Parathyroid adenoma (tissue), 2 donors: ENCODE results near the gene PIK3R6.

Experiments
- H2AFZ ChIP-seq: fragments of 300-600 bp; sonication (generic); one replicate; pipeline ENCODE4 v1.7.0; 2017; ENCODE audit warnings: antibody characterized with exemption, mild to moderate bottlenecking
- H3K27ac ChIP-seq: fragments of 300-600 bp; sonication (generic); one replicate; pipeline ENCODE4 v1.7.0; 2017
- H3K27me3 ChIP-seq: fragments of 300-600 bp; sonication (generic); one replicate; pipeline ENCODE4 v1.7.0; 2017; ENCODE audit warnings: low read length; ENCODE audit not compliant: control insufficient read depth, insufficient read depth
- H3K36me3 ChIP-seq: fragments of 300-600 bp; sonication (generic); one replicate; pipeline ENCODE4 v1.7.0; 2017; ENCODE audit warnings: low read length; ENCODE audit not compliant: control insufficient read depth, insufficient read depth
- H3K4me1 ChIP-seq: fragments of 300-600 bp; sonication (generic); one replicate; pipeline ENCODE4 v1.7.0; 2017; ENCODE audit warnings: control low read depth
- H3K4me2 ChIP-seq: fragments of 300-600 bp; sonication (generic); one replicate; pipeline ENCODE4 v1.7.0; 2017; ENCODE audit warnings: low read length
- H3K4me3 ChIP-seq: fragments of 300-600 bp; sonication (generic); one replicate; pipeline ENCODE4 v1.7.0; 2017; ENCODE audit warnings: low read depth, low read length
- H3K79me2 ChIP-seq: fragments of 300-600 bp; sonication (generic); one replicate; pipeline ENCODE4 v1.7.0; 2017; ENCODE audit warnings: control low read depth
- H3K9ac ChIP-seq: fragments of 300-600 bp; sonication (generic); one replicate; pipeline ENCODE4 v1.7.0; 2017; ENCODE audit warnings: mild to moderate bottlenecking
- H3K9me3 ChIP-seq: fragments of 300-600 bp; sonication (generic); one replicate; pipeline ENCODE4 v1.7.0; 2017; ENCODE audit warnings: low read length; ENCODE audit not compliant: control insufficient read depth
- CTCF ChIP-seq: fragments of 300-600 bp; sonication (generic); IDR thresholded peaks from one replicate; pipeline ENCODE4 v1.7.0; 2017; ENCODE audit warnings: antibody characterized with exemption, mild to moderate bottlenecking
- donor health status: primary hyperparathyroidism.

PIK3R6 gene

GRCh38 chr17:8877984-8878383, 10.5 kb upstream of the PIK3R6 start:
- no peaks in the 10 kb centered on the region for H3K9me3 ChIP-seq
- TF ChIP-seq CTCF: no peak
- no peak overlapping the region for H3K27ac ChIP-seq
- H3K9ac ChIP-seq: no peak overlapping the region
- no peaks in the 10 kb centered on the region for H3K36me3 ChIP-seq
- no peak overlapping the region for H3K4me2 ChIP-seq
- H3K4me1 ChIP-seq: no peaks in the 10 kb centered on the region
- no peaks in the 10 kb centered on the region for H3K79me2 ChIP-seq
- H3K4me3 ChIP-seq: no peak overlapping the region
- no peaks in the 10 kb centered on the region for H3K27me3 ChIP-seq
- H2AFZ ChIP-seq: no peak overlapping the region

GRCh38 chr17:8875957-8876356, 8.5 kb upstream of the PIK3R6 start:
- no peaks in the 10 kb centered on the region for H3K36me3 ChIP-seq
- H3K27me3 ChIP-seq: no peaks in the 10 kb centered on the region
- no peak overlapping the region for H3K4me2 ChIP-seq
- no peak overlapping the region for H3K27ac ChIP-seq
- no peak overlapping the region for H3K9ac ChIP-seq
- H3K79me2 ChIP-seq: no peaks in the 10 kb centered on the region
- TF ChIP-seq CTCF: no peak
- no peak overlapping the region for H3K4me3 ChIP-seq
- H2AFZ ChIP-seq: no peak overlapping the region
- H3K9me3 ChIP-seq: no peaks in the 10 kb centered on the region
- H3K4me1 ChIP-seq: no peaks in the 10 kb centered on the region

- no peak for TF ChIP-seq CTCF
- no peak overlapping the region for H3K4me3 ChIP-seq
- no peak overlapping the region for H3K4me2 ChIP-seq
- H3K9me3 ChIP-seq: no peaks in the 10 kb centered on the region
- H3K36me3 ChIP-seq: no peaks in the 10 kb centered on the region
- H3K4me1 ChIP-seq: no peaks in the 10 kb centered on the region
- H3K9ac ChIP-seq: no peak overlapping the region
- no peaks in the 10 kb centered on the region for H3K27me3 ChIP-seq
- no peak overlapping the region for H2AFZ ChIP-seq
- H3K79me2 ChIP-seq: no peaks in the 10 kb centered on the region
- H3K27ac ChIP-seq: no peak overlapping the region
These were observed 8.0 kb upstream of the PIK3R6 start for GRCh38 chr17:8875436-8875835.

- no peak overlapping the region for H2AFZ ChIP-seq
- no peaks in the 10 kb centered on the region for H3K27me3 ChIP-seq
- H3K4me2 ChIP-seq: no peak overlapping the region
- TF ChIP-seq CTCF: no peak
- no peaks in the 10 kb centered on the region for H3K79me2 ChIP-seq
- no peaks in the 10 kb centered on the region for H3K36me3 ChIP-seq
- no peak overlapping the region for H3K9ac ChIP-seq
- no peak overlapping the region for H3K4me3 ChIP-seq
- no peak overlapping the region for H3K27ac ChIP-seq
- H3K9me3 ChIP-seq: no peaks in the 10 kb centered on the region
- no peaks in the 10 kb centered on the region for H3K4me1 ChIP-seq
These were observed 6.6 kb upstream of the PIK3R6 start for GRCh38 chr17:8873801-8874715.
